GM21390 (cell line): ENCODE results near the gene VPS9D1.
"Not testable (repeated sequence)": the region's sequence is repeated elsewhere in the genome, so short reads cannot be mapped to it uniquely, and the experiment has no call there.

Source experiments
- ATAC-seq: cut with Tn5 transposase; IDR thresholded peaks from one replicate; pipeline ENCODE4 v1.9.1; 2021; ENCODE audit not compliant: unreplicated experiment

VPS9D1 gene

GRCh38 chr16:89668790-89669158, 51.9 kb downstream of the VPS9D1 start:
- ATAC-seq: no peak

- ATAC-seq: no peak
Measured at GRCh38 chr16:89667633-89668032, 53.1 kb downstream of the VPS9D1 start.

- ATAC-seq: not testable (repeated sequence)
Measured at GRCh38 chr16:89667000-89667399, 53.7 kb downstream of the VPS9D1 start.

GRCh38 chr16:89664238-89664637, 56.5 kb downstream of the VPS9D1 start:
- not testable (repeated sequence) for ATAC-seq

- ATAC-seq: no peak
Measured at GRCh38 chr16:89661215-89661614, 59.5 kb downstream of the VPS9D1 start.

- ATAC-seq: no peak
Measured at GRCh38 chr16:89660146-89660545, 60.6 kb downstream of the VPS9D1 start.

- ATAC-seq: no peak
Measured at GRCh38 chr16:89658221-89658879, 62.3 kb downstream of the VPS9D1 start.

- peak; percentile 80 for ATAC-seq
Measured at GRCh38 chr16:89657442-89658220, 63.1 kb downstream of the VPS9D1 start, which contains the start of the genes CHMP1A and SPATA33. CHMP1A (minus strand) TSS chr16:89657708; CDS start chr16:89657588, 120 bp downstream. SPATA33 (plus strand) TSS chr16:89657836; CDS start chr16:89657912, 76 bp downstream.
